WTC11 (cell line): Measurements from ENCODE around the gene SELENBP1. TPM values are rescaled to one million over a fixed set of nuclear protein-coding genes. Genes with fewer than 3 reads are reported as not detected.

Experiments used
- ATAC-seq: fragments of 200-7000 bp; cut with Tn5 transposase; 2 replicates; pipeline ENCODE4 v1.10.0; 2021; ENCODE audit warnings: mild to moderate bottlenecking, moderate library complexity
- CTCF ChIA-PET: fragments of 300-600 bp; sonication (Branson Sonifier 250); formaldehyde crosslinking; loops from one replicate; lab custom pipeline; 2021; ENCODE audit warnings: antibody characterized with exemption; lab: Charles Lee
- POLR2A ChIA-PET: fragments of 350-600 bp; sonication (Branson Sonifier 250); formaldehyde crosslinking; loops from one replicate; lab custom pipeline; 2021; ENCODE audit warnings: antibody characterized with exemption; lab: Charles Lee
- DNase-seq: peaks from one replicate; pipeline ENCODE4 v3.0.0; 2021; ENCODE audit warnings: low spot score
- H3K27ac Mint-ChIP-seq: 2 replicates; pipeline ENCODE4 v1.8.0; 2021; ENCODE audit warnings: mixed read lengths
- H3K27me3 Mint-ChIP-seq: 2 replicates; pipeline ENCODE4 v1.8.0; 2021; ENCODE audit warnings: low read depth, mild to moderate bottlenecking, moderate library complexity, mixed read lengths
- H3K36me3 Mint-ChIP-seq: 2 replicates; pipeline ENCODE4 v1.8.0; 2021; ENCODE audit warnings: mixed read lengths
- H3K4me1 Mint-ChIP-seq: 2 replicates; pipeline ENCODE4 v1.8.0; 2022; ENCODE audit warnings: mixed read lengths
- H3K4me3 Mint-ChIP-seq: 2 replicates; pipeline ENCODE4 v1.8.0; 2021; ENCODE audit warnings: mild to moderate bottlenecking, moderate library complexity, mixed read lengths
- H3K9me3 Mint-ChIP-seq: 2 replicates; pipeline ENCODE4 v1.8.0; 2021; ENCODE audit warnings: mixed read lengths
- AFF4 ChIP-seq: sonication (generic); formaldehyde crosslinking; IDR thresholded peaks from 2 replicates; pipeline ENCODE4 v1.8.1; 2023; ENCODE audit warnings: mild to moderate bottlenecking, missing genetic modification reagents, borderline replicate concordance
- ATF1 ChIP-seq: sonication (generic); formaldehyde crosslinking; IDR thresholded peaks from 2 replicates; pipeline ENCODE4 v1.8.1; 2023; ENCODE audit warnings: mild to moderate bottlenecking, moderate library complexity, missing genetic modification reagents
- ATF3 ChIP-seq: sonication (generic); formaldehyde crosslinking; conservative IDR thresholded peaks from 2 replicates; pipeline ENCODE4 v1.8.1; 2022; ENCODE audit warnings: mild to moderate bottlenecking, missing genetic modification reagents
- E2F5 ChIP-seq: sonication (generic); formaldehyde crosslinking; IDR thresholded peaks from 2 replicates; pipeline ENCODE4 v1.8.1; 2022; ENCODE audit warnings: mild to moderate bottlenecking, moderate library complexity, missing genetic modification reagents
- FOXJ3 ChIP-seq: sonication (generic); formaldehyde crosslinking; IDR thresholded peaks from 2 replicates; pipeline ENCODE4 v1.9.0; 2021; ENCODE audit warnings: missing genetic modification reagents, mild to moderate bottlenecking, borderline replicate concordance
- GABPB1 ChIP-seq: sonication (generic); formaldehyde crosslinking; IDR thresholded peaks from 2 replicates; pipeline ENCODE4 v1.8.1; 2023; ENCODE audit warnings: mild to moderate bottlenecking, missing genetic modification reagents
- JUN ChIP-seq: sonication (generic); formaldehyde crosslinking; IDR thresholded peaks from 2 replicates; pipeline ENCODE4 v1.8.0; 2023; ENCODE audit warnings: mild to moderate bottlenecking, missing genetic modification reagents
- MYBL2 ChIP-seq: sonication (generic); formaldehyde crosslinking; IDR thresholded peaks from 2 replicates; pipeline ENCODE4 v1.8.1; 2023; ENCODE audit warnings: mild to moderate bottlenecking, moderate library complexity, missing genetic modification reagents
- NR1H2 ChIP-seq: sonication (generic); formaldehyde crosslinking; IDR thresholded peaks from 2 replicates; pipeline ENCODE4 v1.9.0; 2021; ENCODE audit warnings: mild to moderate bottlenecking, moderate library complexity, missing genetic modification reagents
- NR3C1 ChIP-seq: sonication (generic); formaldehyde crosslinking; conservative IDR thresholded peaks from 2 replicates; pipeline ENCODE4 v1.8.1; 2023; ENCODE audit warnings: low read depth, mild to moderate bottlenecking, missing genetic modification reagents
- PREB ChIP-seq: sonication (generic); formaldehyde crosslinking; IDR thresholded peaks from 2 replicates; pipeline ENCODE4 v1.8.1; 2022; ENCODE audit warnings: mild to moderate bottlenecking, missing genetic modification reagents, moderate library complexity, borderline replicate concordance
- RELA ChIP-seq: sonication (generic); formaldehyde crosslinking; IDR thresholded peaks from 2 replicates; pipeline ENCODE4 v1.8.1; 2022; ENCODE audit warnings: missing genetic modification reagents, mild to moderate bottlenecking, borderline replicate concordance
- SMAD3 ChIP-seq: sonication (generic); formaldehyde crosslinking; IDR thresholded peaks from 2 replicates; pipeline ENCODE4 v1.8.0; 2022; ENCODE audit warnings: missing genetic modification reagents, mild to moderate bottlenecking, borderline replicate concordance
- SOX15 ChIP-seq: fragments of 250-450 bp; sonication (Bioruptor Pico); IDR thresholded peaks from 2 replicates; pipeline ENCODE4 v1.9.0; 2021; ENCODE audit warnings: mild to moderate bottlenecking
- SP1 ChIP-seq: sonication (generic); formaldehyde crosslinking; conservative IDR thresholded peaks from 2 replicates; pipeline ENCODE4 v1.8.1; 2022; ENCODE audit warnings: missing genetic modification reagents
- ZNF219 ChIP-seq: sonication (generic); formaldehyde crosslinking; IDR thresholded peaks from 2 replicates; pipeline ENCODE4 v1.8.0; 2023; ENCODE audit warnings: missing genetic modification reagents, mild to moderate bottlenecking, borderline replicate concordance
- ZNF396 ChIP-seq: fragments of 250-450 bp; sonication (Bioruptor Pico); IDR thresholded peaks from 2 replicates; pipeline ENCODE4 v1.8.0; 2021; ENCODE audit warnings: mild to moderate bottlenecking, moderate library complexity, borderline replicate concordance
- total RNA-seq: library from RNA; stranded (reverse); gene quantifications from 3 replicates; pipeline ENCODE4 v1.2.3, GENCODE V29; 2021
- TF ChIP-seq, protein P1 (sequence below): sonication (generic); formaldehyde crosslinking; IDR thresholded peaks from 2 replicates; pipeline ENCODE4 v1.8.1; 2023; ENCODE audit warnings: mild to moderate bottlenecking, missing genetic modification reagents, moderate library complexity

Gene SELENBP1
- total RNA-seq, 1 experiment from 2014 or later: 17.9 TPM

DNA sequence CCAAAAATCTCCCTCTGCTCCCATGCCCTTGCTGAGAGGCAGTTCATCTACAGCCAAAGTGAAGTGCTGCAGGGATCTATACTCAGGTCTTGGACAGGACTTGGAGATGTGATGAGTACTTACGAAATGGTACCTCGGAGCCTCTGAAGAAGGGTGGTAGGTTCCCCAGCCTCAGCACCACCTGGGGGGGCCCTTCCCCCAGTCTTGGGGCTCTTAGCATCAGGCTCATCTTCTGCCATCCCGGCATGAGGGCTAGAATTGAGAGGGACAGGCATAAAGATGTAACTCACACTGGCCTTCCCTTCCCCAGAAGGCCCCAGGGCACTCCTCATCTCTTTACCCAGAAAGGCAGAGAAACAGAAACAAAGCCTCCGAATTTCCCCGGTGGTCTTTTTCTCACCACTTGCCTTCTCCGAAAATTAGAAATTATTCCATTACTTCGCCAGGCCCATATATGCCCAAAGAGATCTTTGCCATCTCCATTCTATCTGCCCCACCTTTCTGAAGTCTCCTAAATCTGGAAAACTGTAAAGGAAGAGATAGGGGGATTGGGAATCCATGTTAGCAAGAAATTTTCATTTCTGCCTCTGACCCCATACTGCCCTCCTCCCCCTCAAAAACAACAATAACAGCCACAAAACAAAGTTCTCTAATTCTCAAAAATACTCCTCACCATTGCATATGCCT, 26.3 kb downstream of the SELENBP1 start:
- no peak for DNase-seq
- Mint-ChIP-seq H3K9me3 (0 out of 2 replicates have a peak, but pooled peaks cover 4% of the 10 kb centered on the region), H3K27ac (peak overlapping the region; percentile 100), H3K4me3 (peak overlapping the region; percentile 83), H3K36me3 (peaks cover 36% of the 10 kb centered on the region), H3K4me1 (peaks cover 20% of the 10 kb centered on the region), H3K27me3 (no peaks in the 10 kb centered on the region)
- no peak for ATAC-seq
- CTCF ChIA-PET: no interaction called here
- POLR2A ChIA-PET: interaction anchor here (1.6 kb wide), 1 partner anchor 51 kb away, joined by 3 read pairs; no protein-coding TSS in a partner anchor
- TF ChIP-seq ATF3 (CRISPR knock-in tag) (no peak), NR1H2 (CRISPR knock-in tag) (no peak), GABPB1 (CRISPR knock-in tag) (no peak), JUN (CRISPR knock-in tag) (no peak), SMAD3 (CRISPR knock-in tag) (no peak), E2F5 (CRISPR knock-in tag) (no peak), SP1 (CRISPR knock-in tag) (no peak)

DNA sequence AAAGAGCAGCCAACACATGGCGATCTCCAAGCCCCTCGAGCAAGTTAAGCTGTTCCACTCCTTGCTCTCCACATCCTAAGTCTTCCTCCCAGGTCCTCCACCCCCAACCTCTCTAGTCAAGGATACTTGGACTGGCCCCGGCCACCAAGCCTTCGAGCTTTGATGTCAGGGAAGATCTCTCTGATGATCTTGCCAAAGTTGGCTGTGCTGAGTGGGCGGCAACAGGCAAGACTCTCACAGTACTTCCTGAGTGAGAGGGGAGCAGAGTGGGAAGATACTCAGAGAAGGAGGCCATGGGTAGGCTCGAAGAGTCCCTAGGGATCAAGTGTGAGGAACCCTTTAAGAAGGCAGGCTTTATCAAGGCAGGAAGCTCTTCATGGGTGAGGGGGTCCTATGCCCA, 28.2 kb downstream of the SELENBP1 start:
- ChIA-PET CTCF (interaction anchor here (0.6 kb wide), 1 partner anchor 12 kb away, joined by 4 read pairs; no protein-coding TSS in a partner anchor), POLR2A (interaction anchor here (1.0 kb wide), 1 partner anchor 17 kb away, joined by 3 read pairs; no protein-coding TSS in a partner anchor)
- ATAC-seq: no peak
- H3K4me3 Mint-ChIP-seq: no peak overlapping the region
- no peak for TF ChIP-seq ZNF396 (CRISPR knock-in tag)
- TF ChIP-seq SOX15 (CRISPR knock-in tag): no peak
- TF ChIP-seq, all 79 proteins: peak for 0
- H3K27ac Mint-ChIP-seq: no peak overlapping the region
- no peaks in the 10 kb centered on the region for H3K27me3 Mint-ChIP-seq
- peaks cover 33% of the 10 kb centered on the region for H3K36me3 Mint-ChIP-seq
- H3K4me1 Mint-ChIP-seq: peaks cover 20% of the 10 kb centered on the region
- DNase-seq: no peak
- no peaks in the 10 kb centered on the region for H3K9me3 Mint-ChIP-seq

DNA sequence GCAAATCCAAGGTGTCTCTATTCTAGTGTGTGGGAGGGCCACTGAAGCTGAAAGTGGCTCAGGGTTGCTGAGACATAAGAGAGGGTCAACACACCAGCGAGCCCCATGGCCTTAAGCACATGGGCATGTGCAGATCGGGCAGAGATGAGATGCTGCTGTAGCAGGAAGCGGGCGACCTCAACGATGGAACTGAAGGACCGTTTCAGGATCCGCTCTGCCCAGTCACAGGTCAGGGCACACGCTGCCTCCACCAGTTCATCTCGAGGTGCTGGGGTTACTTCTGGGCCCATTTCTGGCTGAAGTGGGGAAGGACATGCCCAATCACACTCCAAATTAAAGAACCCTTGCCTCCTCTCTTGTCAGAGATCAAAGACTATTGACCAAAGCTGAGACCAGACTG, 28.9 kb downstream of the SELENBP1 start:
- H3K36me3 Mint-ChIP-seq: peaks cover 33% of the 10 kb centered on the region
- no peaks in the 10 kb centered on the region for H3K9me3 Mint-ChIP-seq
- H3K27me3 Mint-ChIP-seq: no peaks in the 10 kb centered on the region
- H3K4me3 Mint-ChIP-seq: no peak overlapping the region
- CTCF ChIA-PET: interaction anchor here (0.6 kb wide), 1 partner anchor 11 kb away, joined by 4 read pairs; no protein-coding TSS in a partner anchor
- no peak for ATAC-seq
- H3K27ac Mint-ChIP-seq: no peak overlapping the region
- TF ChIP-seq RELA (CRISPR knock-in tag) (no peak), SMAD3 (CRISPR knock-in tag) (no peak), ATF1 (CRISPR knock-in tag) (no peak), PREB (CRISPR knock-in tag) (no peak), ZNF219 (no peak), FOXJ3 (CRISPR knock-in tag) (no peak), MYBL2 (CRISPR knock-in tag) (no peak), NR3C1 (no peak), AFF4 (no peak)
- TF ChIP-seq, protein P1, sequence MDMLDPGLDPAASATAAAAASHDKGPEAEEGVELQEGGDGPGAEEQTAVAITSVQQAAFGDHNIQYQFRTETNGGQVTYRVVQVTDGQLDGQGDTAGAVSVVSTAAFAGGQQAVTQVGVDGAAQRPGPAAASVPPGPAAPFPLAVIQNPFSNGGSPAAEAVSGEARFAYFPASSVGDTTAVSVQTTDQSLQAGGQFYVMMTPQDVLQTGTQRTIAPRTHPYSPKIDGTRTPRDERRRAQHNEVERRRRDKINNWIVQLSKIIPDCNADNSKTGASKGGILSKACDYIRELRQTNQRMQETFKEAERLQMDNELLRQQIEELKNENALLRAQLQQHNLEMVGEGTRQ (CRISPR knock-in tag): no peak
- TF ChIP-seq, all 79 proteins: peak for 0
- POLR2A ChIA-PET: no interaction called here
- H3K4me1 Mint-ChIP-seq: peaks cover 20% of the 10 kb centered on the region
- DNase-seq: no peak
